AG09309 (cell line): ENCODE results near the gene NPM3.

Experiments
- DNase-seq: peaks from one replicate; pipeline ENCODE4 v3.0.0-alpha.2; 2010; ENCODE audit warnings: low read depth
- H3K4me3 ChIP-seq: 2 replicates; pipeline ENCODE4 v1.5.1; 2011; ENCODE audit warnings: mild to moderate bottlenecking, low read depth, low read length, moderate library complexity; ENCODE audit not compliant: control insufficient read depth
- CTCF ChIP-seq: IDR thresholded peaks from 2 replicates; pipeline ENCODE4 v1.5.1; 2011; ENCODE audit warnings: mild to moderate bottlenecking, low read depth, low read length, inconsistent platforms; ENCODE audit not compliant: insufficient read depth, control insufficient read depth; ENCODE audit errors: missing control alignments

Gene NPM3

GRCh38 chr10:101780187-101780817 is 2.9 kb downstream of the NPM3 start:
- no peak for TF ChIP-seq CTCF
- H3K4me3 ChIP-seq: peak overlapping the region; percentile 15
- DNase-seq: no peak

GRCh38 chr10:101779544-101780186 is 3.6 kb downstream of the NPM3 start:
- peak overlapping the region; percentile 15 for H3K4me3 ChIP-seq
- TF ChIP-seq CTCF: peak; percentile 85
- DNase-seq: no peak

- DNase-seq: no peak
- TF ChIP-seq CTCF: no peak
- no peak overlapping the region; the same call in none of the 2 replicates for H3K4me3 ChIP-seq
Measured at GRCh38 chr10:101778781-101779543, 4.3 kb downstream of the NPM3 start.

- no peak for TF ChIP-seq CTCF
- no peak overlapping the region for H3K4me3 ChIP-seq
- DNase-seq: no peak
Measured at GRCh38 chr10:101778151-101778780, 5.0 kb downstream of the NPM3 start.

GRCh38 chr10:101777619-101778145 is 5.6 kb downstream of the NPM3 start:
- H3K4me3 ChIP-seq: no peak overlapping the region
- DNase-seq: no peak
- TF ChIP-seq CTCF: no peak

GRCh38 chr10:101776161-101776817 is 7.0 kb downstream of the NPM3 start:
- no peak for DNase-seq
- no peak for TF ChIP-seq CTCF
- no peak overlapping the region for H3K4me3 ChIP-seq
